RWPE2 (cell line): ENCODE results near the gene EIF1.
A peak's percentile ranks its signal among the peaks of the same experiment; 100 is the strongest.

ENCODE experiments used
- ATAC-seq: fragments of 200-7000 bp; cut with Tn5 transposase; 3 replicates; pipeline ENCODE4 v1.9.1; 2021; ENCODE audit warnings: low read depth
- DNase-seq: peaks from one replicate; pipeline ENCODE4 v3.0.0-alpha.2; 2020; ENCODE audit warnings: low spot score
- H3K27ac ChIP-seq: fragments of 450-650 bp; 2 replicates; pipeline ENCODE4 v1.5.1; 2017; ENCODE audit warnings: mild to moderate bottlenecking; ENCODE audit not compliant: poor library complexity, severe bottlenecking
- H3K27me3 ChIP-seq: fragments of 250-450 bp; sonication (Bioruptor Pico); 2 replicates; pipeline ENCODE4 v1.5.1; 2021; ENCODE audit warnings: mild to moderate bottlenecking, moderate library complexity; ENCODE audit not compliant: insufficient read depth, poor library complexity, severe bottlenecking
- H3K36me3 ChIP-seq: fragments of 250-450 bp; sonication (Bioruptor Pico); 2 replicates; pipeline ENCODE4 v1.5.1; 2020; ENCODE audit warnings: low read depth, mild to moderate bottlenecking, moderate library complexity
- H3K4me1 ChIP-seq: fragments of 250-450 bp; sonication (Bioruptor Pico); 2 replicates; pipeline ENCODE4 v1.5.1; 2021; ENCODE audit warnings: mild to moderate bottlenecking, moderate library complexity; ENCODE audit not compliant: insufficient read depth, poor library complexity, severe bottlenecking
- H3K4me3 ChIP-seq: fragments of 250-450 bp; sonication (Bioruptor Pico); 2 replicates; pipeline ENCODE4 v1.5.1; 2021; ENCODE audit warnings: mild to moderate bottlenecking, moderate library complexity; ENCODE audit not compliant: severe bottlenecking
- H3K9me3 ChIP-seq: fragments of 250-450 bp; sonication (Bioruptor Pico); 2 replicates; pipeline ENCODE4 v1.5.1; 2021; ENCODE audit warnings: mild to moderate bottlenecking, moderate library complexity; ENCODE audit not compliant: severe bottlenecking
- CTCF ChIP-seq: fragments of 450-650 bp; IDR thresholded peaks from one replicate; pipeline ENCODE4 v1.5.1; 2017; ENCODE audit warnings: mild to moderate bottlenecking, moderate library complexity; ENCODE audit not compliant: poor library complexity, severe bottlenecking

EIF1 gene

GRCh38 chr17:41702712-41703111 is 14.0 kb downstream of the EIF1 start:
- no peak overlapping the region for H3K4me3 ChIP-seq
- no peak for DNase-seq
- no peaks in the 10 kb centered on the region for H3K27me3 ChIP-seq
- no peak overlapping the region for H3K27ac ChIP-seq
- no peaks in the 10 kb centered on the region for H3K9me3 ChIP-seq
- no peaks in the 10 kb centered on the region for H3K36me3 ChIP-seq
- ATAC-seq, result no peak
- no peak for TF ChIP-seq CTCF
- no peaks in the 10 kb centered on the region for H3K4me1 ChIP-seq

GRCh38 chr17:41705271-41705991 is 16.7 kb downstream of the EIF1 start:
- no peak for DNase-seq
- no peak for TF ChIP-seq CTCF
- Histone ChIP-seq H3K4me1 (no peaks in the 10 kb centered on the region), H3K27me3 (no peaks in the 10 kb centered on the region), H3K4me3 (no peak overlapping the region), H3K36me3 (no peaks in the 10 kb centered on the region), H3K27ac (no peak overlapping the region), H3K9me3 (no peaks in the 10 kb centered on the region)
- ATAC-seq, result 0 out of 3 replicates have a peak, but pooled peaks have one; percentile 14

- ATAC-seq, result no peak
- H3K27ac ChIP-seq, result no peak overlapping the region
- DNase-seq, result no peak
- no peak for TF ChIP-seq CTCF
- no peaks in the 10 kb centered on the region for H3K9me3 ChIP-seq
- no peak overlapping the region for H3K4me3 ChIP-seq
- H3K4me1 ChIP-seq, result no peaks in the 10 kb centered on the region
- no peaks in the 10 kb centered on the region for H3K36me3 ChIP-seq
- no peaks in the 10 kb centered on the region for H3K27me3 ChIP-seq
Measured at GRCh38 chr17:41707803-41708669, 19.4 kb downstream of the EIF1 start.

- H3K4me1 ChIP-seq, result no peaks in the 10 kb centered on the region
- no peaks in the 10 kb centered on the region for H3K9me3 ChIP-seq
- H3K4me3 ChIP-seq, result no peak overlapping the region
- TF ChIP-seq CTCF, result no peak
- no peaks in the 10 kb centered on the region for H3K36me3 ChIP-seq
- DNase-seq, result no peak
- no peaks in the 10 kb centered on the region for H3K27me3 ChIP-seq
- H3K27ac ChIP-seq, result no peak overlapping the region
- no peak for ATAC-seq
Measured at GRCh38 chr17:41710472-41711090, 21.9 kb downstream of the EIF1 start.
